CD14-positive monocyte (primary cell): ENCODE results near the gene TPRN. TPM values are rescaled to one million over a fixed set of nuclear protein-coding genes. Genes with fewer than 3 reads are reported as not detected.

Experiments
- DNase-seq, 3 donors: peaks; one replicate each; pipeline ENCODE4 v3.0.0-alpha.2; 2011 to 2022
- H2AFZ ChIP-seq: 2 replicates; pipeline ENCODE4 v1.6.0; 2012; ENCODE audit warnings: mild to moderate bottlenecking, low read depth, low read length, inconsistent platforms; ENCODE audit not compliant: insufficient read depth, poor library complexity, severe bottlenecking
- H3K27ac ChIP-seq, 2 donors: 1 replicate in 1 of 2; 2 replicates in 1 of 2; pipeline ENCODE4 v1.5.1; 2012 to 2013; ENCODE audit warnings: low read length in 2 of 2, control low read depth in 1 of 2, inconsistent platforms in 1 of 2, low read depth in 1 of 2, mild to moderate bottlenecking in 1 of 2
- H3K27me3 ChIP-seq, 2 donors: one replicate each; pipeline versions ENCODE4 v1.6.0 to v1.6.1; 2011 to 2013; ENCODE audit warnings: low read length in 2 of 2; ENCODE audit not compliant: control insufficient read depth in 2 of 2, insufficient read depth in 2 of 2
- H3K36me3 ChIP-seq, 2 donors: replicated peaks in 1 of 2; 1 replicate in 1 of 2; 2 replicates in 1 of 2; pipeline versions ENCODE4 v1.5.1 to v1.6.1; 2012 to 2013; ENCODE audit warnings: low read length in 2 of 2, control low read depth in 1 of 2, inconsistent platforms in 1 of 2, mild to moderate bottlenecking in 1 of 2; ENCODE audit not compliant: insufficient read depth in 2 of 2, control insufficient read depth in 1 of 2
- H3K4me1 ChIP-seq, 2 donors: 1 replicate in 1 of 2; 2 replicates in 1 of 2; pipeline versions ENCODE4 v1.5.1 to v1.6.1; 2012 to 2013; ENCODE audit warnings: low read length in 2 of 2, control low read depth in 1 of 2, inconsistent platforms in 1 of 2, mild to moderate bottlenecking in 1 of 2, moderate library complexity in 1 of 2; ENCODE audit not compliant: insufficient read depth in 2 of 2, control insufficient read depth in 1 of 2
- H3K4me2 ChIP-seq: replicated peaks from 2 replicates; pipeline ENCODE3; 2012; ENCODE audit warnings: low read length, moderate library complexity, mild to moderate bottlenecking; ENCODE audit not compliant: poor library complexity, severe bottlenecking; ENCODE audit errors: extremely low read depth
- H3K4me3 ChIP-seq, 3 experiments: fragments of 200-600 bp in 1 of 3; sonication (generic) in 1 of 3; replicated peaks in 1 of 3; 1 replicate in 2 of 3; 2 replicates in 1 of 3; pipeline ENCODE4 v1.5.1; 2011 to 2013; ENCODE audit warnings: low read length in 3 of 3, mild to moderate bottlenecking in 3 of 3, control low read depth in 2 of 3, low read depth in 2 of 3, inconsistent platforms in 1 of 3, moderate library complexity in 1 of 3
- H3K79me2 ChIP-seq: 2 replicates; pipeline ENCODE4 v1.6.0; 2012; ENCODE audit warnings: mild to moderate bottlenecking, control low read depth, inconsistent platforms, low read length, moderate library complexity; ENCODE audit not compliant: insufficient read depth
- H3K9ac ChIP-seq: 2 replicates; pipeline ENCODE4 v1.6.0; 2017; ENCODE audit warnings: low read length, mild to moderate bottlenecking; ENCODE audit not compliant: insufficient read depth, poor library complexity, severe bottlenecking
- H3K9me3 ChIP-seq, 2 donors: replicated peaks in 1 of 2; 1 replicate in 1 of 2; 2 replicates in 1 of 2; pipeline versions ENCODE4 v1.5.1 to v1.6.1; 2012 to 2013; ENCODE audit warnings: low read length in 2 of 2, control low read depth in 1 of 2; ENCODE audit not compliant: control insufficient read depth in 1 of 2, insufficient read depth in 1 of 2
- H4K20me1 ChIP-seq: 2 replicates; pipeline ENCODE4 v1.6.0; 2012; ENCODE audit warnings: mild to moderate bottlenecking, low read length, control low read depth, moderate library complexity; ENCODE audit not compliant: insufficient read depth
- H3K27ac Mint-ChIP-seq, 7 donors: one replicate each; pipeline ENCODE4 v1.8.0; 2020; ENCODE audit warnings: mild to moderate bottlenecking in 7 of 7, mixed read lengths in 7 of 7, moderate library complexity in 6 of 7, inconsistent platforms in 2 of 7
- H3K27me3 Mint-ChIP-seq, 3 donors: one replicate each; pipeline ENCODE4 v1.8.0; 2021 to 2022; ENCODE audit warnings: low read depth in 3 of 3, mild to moderate bottlenecking in 3 of 3, mixed read lengths in 3 of 3, moderate library complexity in 3 of 3, inconsistent platforms in 1 of 3
- H3K36me3 Mint-ChIP-seq, 2 donors: one replicate each; pipeline ENCODE4 v1.8.0; 2020; ENCODE audit warnings: mixed read lengths in 2 of 2, inconsistent platforms in 1 of 2, mild to moderate bottlenecking in 1 of 2
- H3K4me1 Mint-ChIP-seq: one replicate; pipeline ENCODE4 v1.8.0; 2020; ENCODE audit warnings: mild to moderate bottlenecking, mixed read lengths
- H3K4me3 Mint-ChIP-seq, 2 donors: one replicate each; pipeline ENCODE4 v1.8.0; 2020; ENCODE audit warnings: mild to moderate bottlenecking in 2 of 2, mixed read lengths in 2 of 2, moderate library complexity in 1 of 2
- H3K9me3 Mint-ChIP-seq, 7 donors: one replicate each; pipeline ENCODE4 v1.8.0; 2020 to 2022; ENCODE audit warnings: mixed read lengths in 7 of 7, mild to moderate bottlenecking in 6 of 7, moderate library complexity in 6 of 7, inconsistent platforms in 2 of 7
- WGBS: methylation state at CpG from one replicate; pipeline ENCODE4 v1.1.5; 2013; ENCODE audit warnings: missing lambda C conversion rate; ENCODE audit not compliant: insufficient coverage; 5-methylcytosine and 5-hydroxymethylcytosine counted together
- intact Hi-C, 2 donors: fragments of 100-400 bp; cut with micrococcal nuclease; formaldehyde crosslinking; loops; one replicate each; pipeline versions ENCODE4 v1.15.0 to v1.15.1; 2023
- polyA plus RNA-seq, 3 donors: library from polyadenylated mRNA; depleted of rRNA in 1 of 3; unstranded in 2 of 3; stranded (reverse) in 1 of 3; fragments of 300-500 nt in 2 of 3; fragments of >200 nt in 1 of 3; fragmentation: Illumina TruSeq in 2 of 3; gene quantifications; 1 replicate in 2 of 3; 2 replicates in 1 of 3; pipeline ENCODE4 v1.2.3, GENCODE V29; 2012 to 2021
- TF ChIP-seq, protein P1 (sequence below): fragments of 200-600 bp; IDR thresholded peaks from one replicate; pipeline ENCODE4 v1.8.0; 2022; ENCODE audit warnings: antibody characterized with exemption, mild to moderate bottlenecking

The TPRN gene
- polyA plus RNA-seq, 3 donors: 0.30 to 4.6 (median 0.46) TPM

DNA sequence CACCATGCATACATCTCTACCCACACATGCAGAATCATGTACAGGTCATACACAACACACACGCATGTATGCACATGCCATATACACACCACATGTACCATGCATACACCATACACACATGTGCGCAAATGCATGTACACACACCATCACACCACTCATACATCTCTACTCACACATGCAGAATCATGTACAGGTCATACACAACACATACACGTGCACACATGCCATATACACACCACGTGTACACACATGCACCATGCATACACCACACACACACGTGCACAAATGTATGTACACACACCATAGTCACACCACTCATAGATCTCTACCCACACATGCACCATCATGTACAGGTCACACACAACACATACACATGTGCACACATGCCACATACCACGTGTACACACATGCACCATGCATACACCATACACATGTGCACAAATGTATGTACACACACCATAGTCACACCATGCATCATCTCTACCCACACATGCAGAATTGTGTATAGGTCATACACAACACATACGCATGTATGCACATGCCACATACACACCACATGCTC, 47.6 kb downstream of the TPRN start:
- Histone ChIP-seq H3K36me3 (no peaks in the 10 kb centered on the region), H3K4me1 (peaks cover 5 to 8% of the 10 kb centered on the region in 2 donors), H3K27ac (no peak overlapping the region), H2AFZ (no peak overlapping the region), H3K4me3 (no peak overlapping the region), H3K9me3 (peaks cover 5 to 21% of the 10 kb centered on the region in 2 donors), H3K79me2 (no peaks in the 10 kb centered on the region), H3K9ac (no peak overlapping the region), H3K27me3 (peaks cover 6 to 29% of the 10 kb centered on the region in 2 donors), H3K4me2 (no peak overlapping the region), H4K20me1 (no peaks in the 10 kb centered on the region)
- DNase-seq: no peak
- Mint-ChIP-seq H3K36me3 (no peaks in the 10 kb centered on the region), H3K4me1 (peaks cover 3% of the 10 kb centered on the region), H3K27ac (no peak overlapping the region), H3K27me3 (peaks cover 26 to 50% (median 40%) of the 10 kb centered on the region in 3 donors), H3K9me3 (peaks cover 7 to 25% (median 16%) of the 10 kb centered on the region in 7 donors), H3K4me3 (no peak overlapping the region)
- TF ChIP-seq, protein P1, sequence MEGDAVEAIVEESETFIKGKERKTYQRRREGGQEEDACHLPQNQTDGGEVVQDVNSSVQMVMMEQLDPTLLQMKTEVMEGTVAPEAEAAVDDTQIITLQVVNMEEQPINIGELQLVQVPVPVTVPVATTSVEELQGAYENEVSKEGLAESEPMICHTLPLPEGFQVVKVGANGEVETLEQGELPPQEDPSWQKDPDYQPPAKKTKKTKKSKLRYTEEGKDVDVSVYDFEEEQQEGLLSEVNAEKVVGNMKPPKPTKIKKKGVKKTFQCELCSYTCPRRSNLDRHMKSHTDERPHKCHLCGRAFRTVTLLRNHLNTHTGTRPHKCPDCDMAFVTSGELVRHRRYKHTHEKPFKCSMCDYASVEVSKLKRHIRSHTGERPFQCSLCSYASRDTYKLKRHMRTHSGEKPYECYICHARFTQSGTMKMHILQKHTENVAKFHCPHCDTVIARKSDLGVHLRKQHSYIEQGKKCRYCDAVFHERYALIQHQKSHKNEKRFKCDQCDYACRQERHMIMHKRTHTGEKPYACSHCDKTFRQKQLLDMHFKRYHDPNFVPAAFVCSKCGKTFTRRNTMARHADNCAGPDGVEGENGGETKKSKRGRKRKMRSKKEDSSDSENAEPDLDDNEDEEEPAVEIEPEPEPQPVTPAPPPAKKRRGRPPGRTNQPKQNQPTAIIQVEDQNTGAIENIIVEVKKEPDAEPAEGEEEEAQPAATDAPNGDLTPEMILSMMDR: no peak
- intact Hi-C loops: no loop called here
- 89% methylated on average over 7 of the region's 7 CpGs for WGBS

- Histone ChIP-seq H3K4me3 (no peak overlapping the region), H3K9me3 (peaks cover 0 to 15% of the 10 kb centered on the region in 2 donors), H2AFZ (no peak overlapping the region), H4K20me1 (no peaks in the 10 kb centered on the region), H3K9ac (no peak overlapping the region), H3K4me2 (no peak overlapping the region), H3K36me3 (no peaks in the 10 kb centered on the region), H3K79me2 (no peaks in the 10 kb centered on the region), H3K27me3 (peaks cover 0 to 12% of the 10 kb centered on the region in 2 donors), H3K4me1 (no peaks in the 10 kb centered on the region), H3K27ac (no peak overlapping the region)
- DNase-seq: peak; percentile 2 to 76 (median 15)
- 17% methylated on average over 10 of the region's 34 CpGs for WGBS
- H3K27me3 Mint-ChIP-seq: peaks cover 14 to 39% (median 31%) of the 10 kb centered on the region in 3 donors
- H3K36me3 Mint-ChIP-seq: no peaks in the 10 kb centered on the region
- H3K27ac Mint-ChIP-seq: peak overlapping the region in 3 of 7 donors; percentile 19 to 65 (median 46)
- no peak overlapping the region for H3K4me3 Mint-ChIP-seq
- intact Hi-C loops: no loop called here
- no peaks in the 10 kb centered on the region for H3K4me1 Mint-ChIP-seq
- peaks cover 5 to 20% (median 12%) of the 10 kb centered on the region in 7 donors for H3K9me3 Mint-ChIP-seq
- TF ChIP-seq, protein P1: no peak
Observed at GRCh38 chr9:137150617-137151457, 49.7 kb downstream of the TPRN start.
